ENCODE data around the gene INHA. TPM values are rescaled to one million over a fixed set of nuclear protein-coding genes. Genes with fewer than 3 reads are reported as not detected.

The INHA gene
- total RNA-seq, 1 experiment from 2014 or later: not detected

- no peak overlapping the region for H2AFZ ChIP-seq (ENCODE audit: low read depth, low read length, poor library complexity, severe bottlenecking)
- POLR2A ChIA-PET: interaction anchor here (0.7 kb wide), 1 partner anchor 33 kb away, joined by 5 read pairs; no protein-coding TSS in a partner anchor
- no peaks in the 10 kb centered on the region for H3K9me2 ChIP-seq (ENCODE audit: insufficient read depth)
- no peaks in the 10 kb centered on the region for H4K20me1 ChIP-seq (ENCODE audit: insufficient read depth)
- H3K27me3 ChIP-seq (ENCODE audit: insufficient read depth, low read length): no peaks in the 10 kb centered on the region
- no peaks in the 10 kb centered on the region for H3K9me3 ChIP-seq (ENCODE audit: control insufficient read depth in 1 of 2, insufficient read depth in 1 of 2, low read depth in 1 of 2, low read length in 2 of 2)
- no peaks in the 10 kb centered on the region for H3K79me2 ChIP-seq (ENCODE audit: insufficient read depth, low read length)
- no peak overlapping the region for H3K27ac ChIP-seq (ENCODE audit: low read depth, low read length)
- RAD21 ChIA-PET (ENCODE audit: low non-redundant PET in 1 of 2, low total read pairs in 2 of 2, uncharacterized antibody in 2 of 2, unreplicated experiment in 2 of 2): no interaction called here
- H3K4me1 ChIP-seq (ENCODE audit: control insufficient read depth in 1 of 2, insufficient read depth in 2 of 2, low read length in 2 of 2): no peaks in the 10 kb centered on the region
- no peak overlapping the region for H3K4me2 ChIP-seq (ENCODE audit: low read length)
- intact Hi-C loops (cut with micrococcal nuclease): no loop called here
- CTCF ChIA-PET: no interaction called here
- no peak overlapping the region for H3K9ac ChIP-seq (ENCODE audit: low read length)
- BruUV-seq (replicated peaks): no TSS peak
- DNase-seq (ENCODE audit: low read depth, low spot score) (no peak), ATAC-seq (no peak)
- no peak overlapping the region for H3K4me3 ChIP-seq (replicated peaks in 1 of 2; ENCODE audit: low read depth in 1 of 2, low read length in 2 of 2)
- H3K36me3 ChIP-seq (ENCODE audit: control insufficient read depth in 1 of 2, insufficient read depth in 2 of 2, low read length in 2 of 2): no peaks in the 10 kb centered on the region
- TF ChIP-seq ZFX (IDR thresholded peaks at IDR 0.05) (no peak), SIN3A (IDR thresholded peaks at IDR 0.05; ENCODE audit: low read depth) (no peak), ELF1 (IDR thresholded peaks at IDR 0.05; ENCODE audit: borderline replicate concordance, low read depth) (no peak), FOSL1 (IDR thresholded peaks at IDR 0.05; ENCODE audit: low read depth) (no peak), SP1 (IDR thresholded peaks at IDR 0.05; ENCODE audit: low read depth) (no peak)
These were observed 48.4 kb downstream of the INHA start for GRCh38 chr2:219620546-219620945.

GRCh38 chr2:219621935-219622334 is 49.8 kb downstream of the INHA start:
- ATAC-seq (no peak), DNase-seq (ENCODE audit: low read depth, low spot score) (no peak)
- no peak overlapping the region for H3K27ac ChIP-seq (ENCODE audit: low read depth, low read length)
- BruUV-seq (replicated peaks): no TSS peak
- H3K9me2 ChIP-seq (ENCODE audit: insufficient read depth): no peaks in the 10 kb centered on the region
- no peaks in the 10 kb centered on the region for H3K79me2 ChIP-seq (ENCODE audit: insufficient read depth, low read length)
- CTCF ChIA-PET: no interaction called here
- H2AFZ ChIP-seq (ENCODE audit: low read depth, low read length, poor library complexity, severe bottlenecking): no peak overlapping the region
- TF ChIP-seq YY1 (IDR thresholded peaks at IDR 0.05; ENCODE audit: extremely low read depth, insufficient replicate concordance, low read depth, low read length): no peak
- no peak for TF ChIP-seq SRF (IDR thresholded peaks at IDR 0.05; ENCODE audit: low read depth)
- TF ChIP-seq ZNF274 (IDR thresholded peaks at IDR 0.05; ENCODE audit: low read depth, low read length): no peak
- no peak for TF ChIP-seq EZH2phosphoT487 (IDR thresholded peaks at IDR 0.05; ENCODE audit: borderline replicate concordance)
- TF ChIP-seq MAX (IDR thresholded peaks at IDR 0.05): no peak
- TF ChIP-seq ELF1 (IDR thresholded peaks at IDR 0.05; ENCODE audit: borderline replicate concordance, low read depth): no peak
- no peak for TF ChIP-seq EZH2 (IDR thresholded peaks at IDR 0.05)
- no peak for TF ChIP-seq POLR2AphosphoS5 (IDR thresholded peaks at IDR 0.05; ENCODE audit: low read depth, low read length)
- no peak for TF ChIP-seq EGR1 (IDR thresholded peaks at IDR 0.05; ENCODE audit: low read depth)
- H3K9me3 ChIP-seq (ENCODE audit: control insufficient read depth in 1 of 2, insufficient read depth in 1 of 2, low read depth in 1 of 2, low read length in 2 of 2): no peaks in the 10 kb centered on the region
- H3K4me1 ChIP-seq (ENCODE audit: control insufficient read depth in 1 of 2, insufficient read depth in 2 of 2, low read length in 2 of 2): peaks cover 3 to 7% of the 10 kb centered on the region in 2 experiments; a peak in 3 of 4 replicates
- POLR2A ChIA-PET: no interaction called here
- H3K4me3 ChIP-seq (replicated peaks in 1 of 2; ENCODE audit: low read depth in 1 of 2, low read length in 2 of 2): no peak overlapping the region
- no peaks in the 10 kb centered on the region for H4K20me1 ChIP-seq (ENCODE audit: insufficient read depth)
- RAD21 ChIA-PET (ENCODE audit: low non-redundant PET in 1 of 2, low total read pairs in 2 of 2, uncharacterized antibody in 2 of 2, unreplicated experiment in 2 of 2): no interaction called here
- no peak overlapping the region for H3K9ac ChIP-seq (ENCODE audit: low read length)
- no peak overlapping the region for H3K4me2 ChIP-seq (ENCODE audit: low read length)
- no peaks in the 10 kb centered on the region for H3K36me3 ChIP-seq (ENCODE audit: control insufficient read depth in 1 of 2, insufficient read depth in 2 of 2, low read length in 2 of 2)
- H3K27me3 ChIP-seq (ENCODE audit: insufficient read depth, low read length): no peaks in the 10 kb centered on the region
- intact Hi-C loops (cut with micrococcal nuclease): no loop called here

Data from HCT116 (cell line).